Measurements from ENCODE around the gene SLC45A1. TPM values are rescaled to one million over a fixed set of nuclear protein-coding genes. Genes with fewer than 3 reads are reported as not detected.

SLC45A1 gene
- total RNA-seq, 1 donor from 2014 or later, result 0.50 TPM

- Mint-ChIP-seq H3K36me3 (ENCODE audit: low read depth) (no peaks in the 10 kb centered on the region), H3K4me1 (ENCODE audit: low read depth) (no peaks in the 10 kb centered on the region), H3K9me3 (no peaks in the 10 kb centered on the region), H3K27ac (no peak overlapping the region), H3K27me3 (ENCODE audit: low read depth) (no peaks in the 10 kb centered on the region), H3K4me3 (ENCODE audit: low read depth) (no peak overlapping the region)
- no peak for DNase-seq (ENCODE audit: low spot score)
- intact Hi-C loops (cut with micrococcal nuclease), result no loop called here
These were observed 24.2 kb upstream of the SLC45A1 start for GRCh38 chr1:8293641-8294169.

DNA sequence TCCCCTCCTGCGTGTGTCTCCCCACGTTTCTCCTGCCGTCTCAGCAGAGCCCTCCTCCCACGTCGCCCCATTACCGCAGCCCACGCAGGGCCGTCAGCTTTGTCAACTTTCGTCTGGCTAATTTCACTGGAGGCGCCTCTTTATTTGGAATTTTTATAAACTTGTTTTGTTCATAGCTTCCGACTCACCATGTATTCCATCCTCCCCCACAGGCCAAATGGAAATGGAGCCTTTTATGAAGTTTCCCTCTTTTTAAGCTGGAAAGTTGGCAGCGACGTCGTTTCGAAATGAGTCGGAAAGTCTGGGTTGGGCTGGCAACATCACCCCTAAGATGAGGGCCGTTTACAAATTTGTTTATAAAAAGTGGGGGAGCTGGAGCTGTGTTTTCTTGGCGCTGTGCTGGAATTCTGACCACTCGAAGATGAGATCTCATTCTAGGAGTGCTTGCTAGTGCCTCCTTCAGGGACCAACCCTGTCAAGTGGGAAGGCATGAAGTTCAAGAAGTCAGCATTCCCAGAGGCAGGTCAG lies 23.7 kb upstream of the SLC45A1 start:
- no peak overlapping the region for H3K4me3 Mint-ChIP-seq (ENCODE audit: low read depth)
- no peaks in the 10 kb centered on the region for H3K9me3 Mint-ChIP-seq

DNA sequence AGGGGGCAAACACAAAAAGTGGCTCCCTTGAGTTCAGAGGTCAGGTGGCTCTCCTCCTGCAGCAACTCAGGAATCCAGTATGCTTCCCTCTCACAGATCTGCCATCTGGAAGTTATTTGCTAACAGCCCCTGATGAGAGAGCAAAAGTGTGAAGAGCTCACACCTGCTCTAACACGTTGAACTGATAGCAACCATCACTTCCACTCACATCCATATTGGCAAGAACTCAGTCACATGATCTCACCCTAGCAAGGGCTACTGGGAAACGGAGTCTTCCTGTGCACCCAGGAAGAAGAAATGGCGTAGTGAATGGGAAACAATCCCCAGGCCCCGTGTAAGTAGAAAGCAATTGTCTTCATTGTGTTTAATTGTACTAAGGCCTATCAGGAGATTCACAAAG lies 20.7 kb upstream of the SLC45A1 start:
- intact Hi-C loops (cut with micrococcal nuclease), result no loop called here
- no peaks in the 10 kb centered on the region for H3K4me1 Mint-ChIP-seq (ENCODE audit: low read depth)
- H3K36me3 Mint-ChIP-seq (ENCODE audit: low read depth), result no peaks in the 10 kb centered on the region
- peaks cover 2% of the 10 kb centered on the region for H3K27me3 Mint-ChIP-seq (ENCODE audit: low read depth)
- H3K9me3 Mint-ChIP-seq, result no peaks in the 10 kb centered on the region
- no peak for DNase-seq (ENCODE audit: low spot score)
- no peak overlapping the region for H3K4me3 Mint-ChIP-seq (ENCODE audit: low read depth)
- H3K27ac Mint-ChIP-seq, result no peak overlapping the region

More for the DNA sequence above, 23.7 kb upstream of the SLC45A1 start:
- H3K4me1 Mint-ChIP-seq (ENCODE audit: low read depth), result no peaks in the 10 kb centered on the region
- intact Hi-C loops (cut with micrococcal nuclease), result no loop called here
- DNase-seq (ENCODE audit: low spot score), result no peak
- no peak overlapping the region for H3K27ac Mint-ChIP-seq
- no peaks in the 10 kb centered on the region for H3K36me3 Mint-ChIP-seq (ENCODE audit: low read depth)
- no peaks in the 10 kb centered on the region for H3K27me3 Mint-ChIP-seq (ENCODE audit: low read depth)

DNA sequence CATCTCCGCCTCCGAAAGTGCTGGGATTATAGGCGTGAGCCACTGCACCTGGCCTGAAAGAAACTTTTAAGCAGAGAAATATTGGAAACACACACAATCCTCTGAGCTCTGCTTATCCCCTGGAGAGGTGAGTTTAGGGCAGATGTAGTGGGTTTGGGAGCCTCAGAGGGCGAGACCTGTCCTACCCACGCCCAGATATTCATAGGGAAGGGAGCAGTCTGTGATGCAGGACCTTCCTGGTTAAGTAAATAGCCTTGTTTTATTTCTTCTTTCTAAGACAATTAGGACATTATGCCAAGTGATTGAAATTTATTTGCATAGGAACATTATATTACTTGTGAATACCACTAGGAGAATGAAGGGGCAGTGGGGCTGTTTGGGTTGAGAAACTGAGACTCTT lies 18.0 kb upstream of the SLC45A1 start:
- Mint-ChIP-seq H3K27me3 (ENCODE audit: low read depth) (peaks cover 8% of the 10 kb centered on the region), H3K27ac (no peak overlapping the region)
- intact Hi-C loops (cut with micrococcal nuclease), result no loop called here

GRCh38 chr1:8302081-8302956 lies 15.6 kb upstream of the SLC45A1 start:
- intact Hi-C loops (cut with micrococcal nuclease), result no loop called here
- DNase-seq (ENCODE audit: low spot score), result no peak
- H3K4me3 Mint-ChIP-seq (ENCODE audit: low read depth), result no peak overlapping the region
- peaks cover 8% of the 10 kb centered on the region for H3K27me3 Mint-ChIP-seq (ENCODE audit: low read depth)
- H3K27ac Mint-ChIP-seq, result no peak overlapping the region
- no peaks in the 10 kb centered on the region for H3K36me3 Mint-ChIP-seq (ENCODE audit: low read depth)
- no peaks in the 10 kb centered on the region for H3K9me3 Mint-ChIP-seq
- no peaks in the 10 kb centered on the region for H3K4me1 Mint-ChIP-seq (ENCODE audit: low read depth)

More for the DNA sequence above, 18.0 kb upstream of the SLC45A1 start:
- Mint-ChIP-seq H3K36me3 (ENCODE audit: low read depth) (no peaks in the 10 kb centered on the region), H3K4me1 (ENCODE audit: low read depth) (no peaks in the 10 kb centered on the region), H3K4me3 (ENCODE audit: low read depth) (no peak overlapping the region), H3K9me3 (no peaks in the 10 kb centered on the region)
- DNase-seq (ENCODE audit: low spot score), result no peak

DNA sequence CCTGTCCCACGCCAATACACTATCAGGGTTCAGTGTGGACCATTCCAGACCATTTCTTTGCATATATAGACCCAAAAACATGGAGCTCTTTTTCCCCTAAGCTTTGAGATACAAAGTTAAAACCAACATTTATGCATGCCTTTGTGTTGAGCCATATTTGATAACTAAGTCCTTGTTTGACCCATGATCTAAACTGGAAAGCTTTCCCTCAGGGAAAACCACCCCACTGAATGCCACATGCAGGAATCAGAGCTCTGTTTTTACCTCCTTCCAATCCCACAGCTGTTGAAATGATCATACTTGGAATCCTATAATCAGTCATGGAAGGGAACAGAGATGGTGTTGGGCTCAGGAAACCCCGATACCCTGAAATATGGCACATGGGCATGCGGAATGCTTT lies 14.8 kb upstream of the SLC45A1 start:
- Mint-ChIP-seq H3K27me3 (ENCODE audit: low read depth) (peaks cover 11% of the 10 kb centered on the region), H3K4me3 (ENCODE audit: low read depth) (no peak overlapping the region), H3K4me1 (ENCODE audit: low read depth) (no peaks in the 10 kb centered on the region), H3K9me3 (no peaks in the 10 kb centered on the region), H3K36me3 (ENCODE audit: low read depth) (no peaks in the 10 kb centered on the region), H3K27ac (no peak overlapping the region)
- DNase-seq (ENCODE audit: low spot score), result no peak
- intact Hi-C loops (cut with micrococcal nuclease), result no loop called here

- Mint-ChIP-seq H3K27ac (no peak overlapping the region), H3K27me3 (ENCODE audit: low read depth) (peaks cover 11% of the 10 kb centered on the region), H3K4me1 (ENCODE audit: low read depth) (no peaks in the 10 kb centered on the region), H3K4me3 (ENCODE audit: low read depth) (no peak overlapping the region), H3K9me3 (no peaks in the 10 kb centered on the region), H3K36me3 (ENCODE audit: low read depth) (no peaks in the 10 kb centered on the region)
- intact Hi-C loops (cut with micrococcal nuclease), result no loop called here
- DNase-seq (ENCODE audit: low spot score), result no peak
These were observed 14.0 kb upstream of the SLC45A1 start for GRCh38 chr1:8303876-8304275.

GRCh38 chr1:8307628-8308027 lies 10.3 kb upstream of the SLC45A1 start:
- peaks cover 16% of the 10 kb centered on the region for H3K27me3 Mint-ChIP-seq (ENCODE audit: low read depth)
- H3K27ac Mint-ChIP-seq, result no peak overlapping the region
- no peak for DNase-seq (ENCODE audit: low spot score)
- H3K4me3 Mint-ChIP-seq (ENCODE audit: low read depth), result no peak overlapping the region
- no peaks in the 10 kb centered on the region for H3K9me3 Mint-ChIP-seq
- intact Hi-C loops (cut with micrococcal nuclease), result no loop called here
- no peaks in the 10 kb centered on the region for H3K4me1 Mint-ChIP-seq (ENCODE audit: low read depth)
- H3K36me3 Mint-ChIP-seq (ENCODE audit: low read depth), result no peaks in the 10 kb centered on the region

- Mint-ChIP-seq H3K4me1 (ENCODE audit: low read depth) (peaks cover 6% of the 10 kb centered on the region), H3K4me3 (ENCODE audit: low read depth) (no peak overlapping the region), H3K27me3 (ENCODE audit: low read depth) (peaks cover 25% of the 10 kb centered on the region), H3K27ac (no peak overlapping the region), H3K9me3 (no peaks in the 10 kb centered on the region), H3K36me3 (ENCODE audit: low read depth) (no peaks in the 10 kb centered on the region)
- intact Hi-C loops (cut with micrococcal nuclease), result no loop called here
- DNase-seq (ENCODE audit: low spot score), result no peak
These were observed 6.7 kb upstream of the SLC45A1 start for GRCh38 chr1:8311068-8311718.

DNA sequence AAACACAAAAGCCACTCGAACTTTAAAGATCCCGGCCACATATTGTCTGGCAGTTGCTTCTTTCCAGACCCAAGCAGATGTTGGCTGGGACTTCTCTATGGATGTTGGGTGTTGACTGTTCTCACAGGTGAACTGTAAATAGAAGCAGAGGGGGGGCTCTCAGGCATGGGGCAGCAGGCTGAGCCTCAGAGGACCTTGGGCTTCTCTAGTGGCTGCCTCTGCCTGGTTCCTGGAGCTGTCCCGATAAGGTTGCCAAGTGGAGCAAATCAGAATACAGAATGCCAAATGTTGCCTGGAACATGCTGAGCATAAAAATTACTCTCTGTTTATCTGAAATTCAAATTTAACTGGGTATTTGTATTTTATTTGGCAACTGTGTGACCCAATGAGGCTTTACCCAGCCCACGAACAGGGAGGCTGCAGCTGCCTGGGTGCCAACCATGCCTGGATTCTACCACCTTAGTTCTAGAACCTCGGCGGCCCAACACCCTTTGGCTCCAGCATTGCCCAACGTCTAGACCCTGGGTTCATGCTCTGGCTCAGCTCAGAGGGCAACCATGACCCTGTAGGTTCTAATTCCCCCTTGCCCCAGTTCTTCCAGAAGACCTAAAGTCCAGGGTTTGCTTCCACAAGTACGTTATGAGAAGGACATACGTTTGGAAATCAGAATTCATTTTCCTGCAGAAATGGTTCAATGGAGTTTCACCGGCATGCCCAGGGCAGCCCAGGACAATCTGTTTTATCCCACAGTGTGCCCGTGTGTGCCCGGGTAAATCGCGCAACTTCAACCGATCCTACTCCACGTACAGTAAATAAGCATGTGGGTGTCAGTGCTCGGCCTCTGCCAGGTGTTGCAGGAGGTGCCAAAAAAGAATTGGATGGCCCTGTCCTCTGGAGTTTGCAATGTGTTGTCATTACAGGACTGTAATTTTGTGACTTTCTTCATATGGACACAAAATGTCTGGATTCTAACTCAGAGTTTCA lies 5.4 kb upstream of the SLC45A1 start:
- intact Hi-C loops (cut with micrococcal nuclease), result no loop called here
- Mint-ChIP-seq H3K4me3 (ENCODE audit: low read depth) (no peak overlapping the region), H3K27me3 (ENCODE audit: low read depth) (peaks cover 32% of the 10 kb centered on the region), H3K9me3 (no peaks in the 10 kb centered on the region), H3K36me3 (ENCODE audit: low read depth) (no peaks in the 10 kb centered on the region), H3K4me1 (ENCODE audit: low read depth) (peaks cover 7% of the 10 kb centered on the region), H3K27ac (no peak overlapping the region)
- DNase-seq (ENCODE audit: low spot score), result no peak

- no peak overlapping the region for H3K4me3 Mint-ChIP-seq (ENCODE audit: low read depth)
- no peaks in the 10 kb centered on the region for H3K36me3 Mint-ChIP-seq (ENCODE audit: low read depth)
- H3K27ac Mint-ChIP-seq, result no peak overlapping the region
- peaks cover 29% of the 10 kb centered on the region for H3K27me3 Mint-ChIP-seq (ENCODE audit: low read depth)
- DNase-seq (ENCODE audit: low spot score), result no peak
- intact Hi-C loops (cut with micrococcal nuclease), result no loop called here
- peaks cover 8% of the 10 kb centered on the region for H3K4me1 Mint-ChIP-seq (ENCODE audit: low read depth)
- H3K9me3 Mint-ChIP-seq, result no peaks in the 10 kb centered on the region
These were observed 4.7 kb upstream of the SLC45A1 start for GRCh38 chr1:8313231-8313630.
